Keratinocyte (primary cell): ENCODE measurements around the gene SLC39A11. TPM values are rescaled to one million over a fixed set of nuclear protein-coding genes. Genes with fewer than 3 reads are reported as not detected.

Experiments used
- DNase-seq: peaks from one replicate; pipeline ENCODE4 v3.0.0-alpha.2; 2011; ENCODE audit warnings: low read depth, missing footprints, low spot score
- FAIRE-seq: peaks from 2 replicates; lab custom pipeline; 2011; peaks lifted over from hg19 to GRCh38; lab: Jason Lieb, UNC
- H2AFZ ChIP-seq: 2 replicates; pipeline ENCODE4 v1.6.0; 2012; ENCODE audit warnings: low read length, control low read depth, inconsistent platforms; ENCODE audit not compliant: control insufficient read depth
- H3K27ac ChIP-seq: 2 replicates; pipeline ENCODE4 v1.5.1; 2011; ENCODE audit warnings: low read length; ENCODE audit not compliant: control insufficient read depth, insufficient read depth
- H3K27me3 ChIP-seq: 3 replicates; pipeline ENCODE4 v1.6.0; 2011; ENCODE audit warnings: low read length; ENCODE audit not compliant: control insufficient read depth, insufficient read depth; ENCODE audit errors: extremely low read depth
- H3K36me3 ChIP-seq, 2 experiments: 2 replicates in 1 of 2; 3 replicates in 1 of 2; pipeline ENCODE4 v1.5.1; 2011; ENCODE audit warnings: low read length in 2 of 2, mild to moderate bottlenecking in 1 of 2; ENCODE audit not compliant: control insufficient read depth in 2 of 2, insufficient read depth in 2 of 2; ENCODE audit errors: extremely low read depth in 1 of 2
- H3K4me1 ChIP-seq: 3 replicates; pipeline ENCODE4 v1.5.1; 2011; ENCODE audit warnings: low read length; ENCODE audit not compliant: control insufficient read depth, insufficient read depth; ENCODE audit errors: extremely low read depth
- H3K4me2 ChIP-seq: 3 replicates; pipeline ENCODE4 v1.6.0; 2011; ENCODE audit warnings: low read depth, low read length; ENCODE audit not compliant: control insufficient read depth, insufficient read depth; ENCODE audit errors: extremely low read depth
- H3K4me3 ChIP-seq, 3 experiments: fragments of 200-600 bp in 1 of 3; sonication (generic) in 1 of 3; 2 replicates in 2 of 3; 3 replicates in 1 of 3; pipeline ENCODE4 v1.5.1; 2011 to 2016; ENCODE audit warnings: low read length in 3 of 3, mild to moderate bottlenecking in 3 of 3, control low read depth in 2 of 3, inconsistent platforms in 1 of 3, low read depth in 1 of 3, mixed read lengths in 1 of 3, mixed run types in 1 of 3, moderate library complexity in 1 of 3; ENCODE audit not compliant: control insufficient read depth in 2 of 3, insufficient read depth in 2 of 3; ENCODE audit errors: extremely low read depth in 1 of 3
- H3K79me2 ChIP-seq: 2 replicates; pipeline ENCODE4 v1.6.0; 2012; ENCODE audit warnings: low read length; ENCODE audit not compliant: control insufficient read depth, insufficient read depth
- H3K9ac ChIP-seq: 3 replicates; pipeline ENCODE4 v1.6.0; 2011; ENCODE audit warnings: low read length; ENCODE audit not compliant: control insufficient read depth, insufficient read depth; ENCODE audit errors: extremely low read depth
- H3K9me1 ChIP-seq: 3 replicates; pipeline ENCODE4 v1.6.0; 2011; ENCODE audit warnings: low read length; ENCODE audit not compliant: control insufficient read depth, insufficient read depth; ENCODE audit errors: extremely low read depth
- H3K9me3 ChIP-seq: 2 replicates; pipeline ENCODE4 v1.5.1; 2012; ENCODE audit warnings: low read depth, low read length; ENCODE audit not compliant: control insufficient read depth
- H4K20me1 ChIP-seq: 3 replicates; pipeline ENCODE4 v1.6.0; 2011; ENCODE audit warnings: low read length; ENCODE audit not compliant: control insufficient read depth, insufficient read depth; ENCODE audit errors: extremely low read depth
- EZH2 ChIP-seq: IDR thresholded peaks from one replicate; pipeline ENCODE4 v1.6.1; 2012; ENCODE audit warnings: inconsistent platforms, mild to moderate bottlenecking, low read length, moderate library complexity
- dilution Hi-C: fragments of 300-500 bp; cut with MboI; formaldehyde crosslinking; loops from one replicate; pipeline ENCODE4 v1.7.0; 2020; ENCODE audit warnings: low sequenced_read_pairs; ENCODE audit not compliant: extremely low pct_ligation_motif_present
- polyA plus RNA-seq, 5 experiments: library from polyadenylated mRNA; depleted of rRNA in 3 of 5; stranded (reverse) in 3 of 5; stranded (forward) in 1 of 5; unstranded in 1 of 5; fragments of >200 nt; gene quantifications; 1 replicate in 1 of 5; 2 replicates in 3 of 5; 3 replicates in 1 of 5; pipeline versions ENCODE4 v1.2.1 to v1.2.3, GENCODE V29; 2011 to 2012; ENCODE audit warnings: missing spikeins in 2 of 5, low read depth in 1 of 5, low replicate concordance in 1 of 5
- TF ChIP-seq, protein P1 (sequence below), 3 experiments: IDR thresholded peaks in 1 of 3; conservative IDR thresholded peaks in 1 of 3; optimal IDR thresholded peaks in 1 of 3; 2 replicates in 2 of 3; 3 replicates in 1 of 3; pipeline versions ENCODE3 to v1.5.1; 2011; ENCODE audit warnings: low read length in 3 of 3, mild to moderate bottlenecking in 3 of 3, moderate library complexity in 2 of 3, control low read depth in 1 of 3, inconsistent platforms in 1 of 3; ENCODE audit not compliant: insufficient read depth in 2 of 3; ENCODE audit errors: extremely low read depth in 1 of 3

Gene SLC39A11
- polyA plus RNA-seq, 1 donor (not counting 4 experiments of a cell fraction or from before 2014, with no cell fraction given) = 11.5 TPM

DNA sequence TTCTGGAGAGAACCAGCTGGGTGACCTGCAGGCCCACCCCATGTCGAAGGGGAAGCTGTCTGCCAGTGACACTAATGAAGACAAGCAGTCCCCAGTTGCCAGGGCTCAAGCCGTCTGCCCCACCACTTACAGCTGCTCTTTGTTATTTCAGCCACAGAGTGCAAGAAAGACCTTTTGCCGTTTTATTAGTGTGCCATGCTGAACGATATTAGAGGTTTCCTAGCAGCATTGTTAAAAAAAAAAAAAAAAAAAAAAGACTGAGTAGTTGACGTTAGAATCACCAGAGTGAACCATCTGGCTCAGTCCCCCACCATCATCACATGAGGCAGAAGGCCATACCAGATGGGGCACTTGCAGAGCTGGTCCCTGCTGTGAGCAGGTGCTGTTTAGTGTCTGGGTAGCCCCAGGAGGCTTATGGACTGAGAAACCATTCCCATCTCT is 26.5 kb upstream of the SLC39A11 start:
- H3K4me3 ChIP-seq = no peak overlapping the region
- dilution Hi-C loops = no loop called here
- no peaks in the 10 kb centered on the region for H4K20me1 ChIP-seq
- FAIRE-seq = no peak
- H3K4me2 ChIP-seq = no peak overlapping the region
- no peak for DNase-seq
- no peaks in the 10 kb centered on the region for H3K9me1 ChIP-seq
- H3K36me3 ChIP-seq = no peaks in the 10 kb centered on the region
- H3K9me3 ChIP-seq = no peaks in the 10 kb centered on the region
- H3K27me3 ChIP-seq = peaks cover 13% of the 10 kb centered on the region
- H3K79me2 ChIP-seq = no peaks in the 10 kb centered on the region
- no peak for TF ChIP-seq EZH2
- TF ChIP-seq, protein P1, sequence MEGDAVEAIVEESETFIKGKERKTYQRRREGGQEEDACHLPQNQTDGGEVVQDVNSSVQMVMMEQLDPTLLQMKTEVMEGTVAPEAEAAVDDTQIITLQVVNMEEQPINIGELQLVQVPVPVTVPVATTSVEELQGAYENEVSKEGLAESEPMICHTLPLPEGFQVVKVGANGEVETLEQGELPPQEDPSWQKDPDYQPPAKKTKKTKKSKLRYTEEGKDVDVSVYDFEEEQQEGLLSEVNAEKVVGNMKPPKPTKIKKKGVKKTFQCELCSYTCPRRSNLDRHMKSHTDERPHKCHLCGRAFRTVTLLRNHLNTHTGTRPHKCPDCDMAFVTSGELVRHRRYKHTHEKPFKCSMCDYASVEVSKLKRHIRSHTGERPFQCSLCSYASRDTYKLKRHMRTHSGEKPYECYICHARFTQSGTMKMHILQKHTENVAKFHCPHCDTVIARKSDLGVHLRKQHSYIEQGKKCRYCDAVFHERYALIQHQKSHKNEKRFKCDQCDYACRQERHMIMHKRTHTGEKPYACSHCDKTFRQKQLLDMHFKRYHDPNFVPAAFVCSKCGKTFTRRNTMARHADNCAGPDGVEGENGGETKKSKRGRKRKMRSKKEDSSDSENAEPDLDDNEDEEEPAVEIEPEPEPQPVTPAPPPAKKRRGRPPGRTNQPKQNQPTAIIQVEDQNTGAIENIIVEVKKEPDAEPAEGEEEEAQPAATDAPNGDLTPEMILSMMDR (optimal IDR thresholded peaks at IDR 0.05 in 1 of 3, IDR thresholded peaks at IDR 0.05 in 1 of 3, conservative IDR thresholded peaks at IDR 0.05 in 1 of 3; ENCODE audit: extremely low read depth in 1 of 3, insufficient read depth in 2 of 3, low read length in 3 of 3) = no peak
- H2AFZ ChIP-seq = no peak overlapping the region
- H3K9ac ChIP-seq = no peak overlapping the region
- no peaks in the 10 kb centered on the region for H3K4me1 ChIP-seq
- no peak overlapping the region for H3K27ac ChIP-seq

DNA sequence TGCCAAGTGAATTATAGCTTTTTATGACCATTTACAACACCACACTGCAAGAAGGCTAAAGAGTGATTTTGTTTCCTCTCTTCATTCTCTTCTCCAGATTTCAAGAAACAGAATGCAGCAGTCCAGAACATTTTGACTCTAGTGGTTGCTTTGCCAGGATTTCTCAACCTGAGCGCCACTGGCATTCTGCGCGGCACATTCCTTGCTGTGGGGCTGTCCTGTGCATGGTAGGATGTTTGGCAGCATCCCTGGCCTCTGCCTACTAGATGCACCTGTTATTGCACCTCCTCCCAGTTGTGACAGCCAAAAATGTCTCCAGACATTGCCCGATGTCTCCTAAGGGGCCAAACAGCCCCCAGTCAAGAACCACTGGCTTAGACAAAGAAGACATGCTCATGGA is 25.7 kb upstream of the SLC39A11 start:
- Histone ChIP-seq H3K79me2 (no peaks in the 10 kb centered on the region), H3K9me1 (no peaks in the 10 kb centered on the region), H3K4me2 (no peak overlapping the region), H3K36me3 (no peaks in the 10 kb centered on the region), H3K4me3 (no peak overlapping the region), H3K9me3 (no peaks in the 10 kb centered on the region), H4K20me1 (no peaks in the 10 kb centered on the region), H3K27ac (no peak overlapping the region), H3K4me1 (no peaks in the 10 kb centered on the region), H3K27me3 (peaks cover 13% of the 10 kb centered on the region), H2AFZ (no peak overlapping the region), H3K9ac (no peak overlapping the region)
- DNase-seq (no peak), FAIRE-seq (no peak)
- TF ChIP-seq, protein P1 (optimal IDR thresholded peaks at IDR 0.05 in 1 of 3, IDR thresholded peaks at IDR 0.05 in 1 of 3, conservative IDR thresholded peaks at IDR 0.05 in 1 of 3; ENCODE audit: extremely low read depth in 1 of 3, insufficient read depth in 2 of 3, low read length in 3 of 3) = no peak
- no peak for TF ChIP-seq EZH2
- dilution Hi-C loops = no loop called here
